ENCODE results near the gene TPO. TPM values are rescaled to one million over a fixed set of nuclear protein-coding genes. Genes with fewer than 3 reads are reported as not detected.
A peak's percentile ranks its signal among the peaks of the same experiment; 100 is the strongest.
"Not testable (repeated sequence)": the region's sequence is repeated elsewhere in the genome, so short reads cannot be mapped to it uniquely, and the experiment has no call there.

Gene TPO
- total and polyA plus RNA-seq, 11 donors = 3.0 to 13.8 (median 8.4) TPM

- 70 to 83% (median 76%) methylated on average over 7 to 8 of the region's 8 CpGs for WGBS, 4 donors
- no peaks in the 10 kb centered on the region for H3K36me3 ChIP-seq
- no peak overlapping the region for H3K4me3 ChIP-seq
- no peak overlapping the region for H3K27ac ChIP-seq
- peak in 1 of 5 donors; percentile 5 for DNase-seq
- no peak for ATAC-seq
- intact Hi-C loops (cut with DNase I) = no loop called here
- TF ChIP-seq, protein P1, sequence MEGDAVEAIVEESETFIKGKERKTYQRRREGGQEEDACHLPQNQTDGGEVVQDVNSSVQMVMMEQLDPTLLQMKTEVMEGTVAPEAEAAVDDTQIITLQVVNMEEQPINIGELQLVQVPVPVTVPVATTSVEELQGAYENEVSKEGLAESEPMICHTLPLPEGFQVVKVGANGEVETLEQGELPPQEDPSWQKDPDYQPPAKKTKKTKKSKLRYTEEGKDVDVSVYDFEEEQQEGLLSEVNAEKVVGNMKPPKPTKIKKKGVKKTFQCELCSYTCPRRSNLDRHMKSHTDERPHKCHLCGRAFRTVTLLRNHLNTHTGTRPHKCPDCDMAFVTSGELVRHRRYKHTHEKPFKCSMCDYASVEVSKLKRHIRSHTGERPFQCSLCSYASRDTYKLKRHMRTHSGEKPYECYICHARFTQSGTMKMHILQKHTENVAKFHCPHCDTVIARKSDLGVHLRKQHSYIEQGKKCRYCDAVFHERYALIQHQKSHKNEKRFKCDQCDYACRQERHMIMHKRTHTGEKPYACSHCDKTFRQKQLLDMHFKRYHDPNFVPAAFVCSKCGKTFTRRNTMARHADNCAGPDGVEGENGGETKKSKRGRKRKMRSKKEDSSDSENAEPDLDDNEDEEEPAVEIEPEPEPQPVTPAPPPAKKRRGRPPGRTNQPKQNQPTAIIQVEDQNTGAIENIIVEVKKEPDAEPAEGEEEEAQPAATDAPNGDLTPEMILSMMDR (IDR thresholded peaks at IDR 0.05) = no peak
- no peak for TF ChIP-seq POLR2A (IDR thresholded peaks at IDR 0.05)
- H3K9me3 ChIP-seq = no peaks in the 10 kb centered on the region
- peaks cover 0 to 12% (median 0%) of the 10 kb centered on the region in 9 donors for H3K27me3 ChIP-seq
- H3K4me1 ChIP-seq = peaks cover 0 to 15% (median 2%) of the 10 kb centered on the region in 12 donors
These were observed 101.8 kb downstream of the TPO start for GRCh38 chr2:1515073-1515430.

GRCh38 chr2:1515986-1516797 lies 102.9 kb downstream of the TPO start:
- intact Hi-C loops (cut with DNase I) = no loop called here
- Histone ChIP-seq H3K9me3 (no peaks in the 10 kb centered on the region), H3K4me3 (no peak overlapping the region), H3K36me3 (no peaks in the 10 kb centered on the region), H3K27ac (no peak overlapping the region), H3K27me3 (peaks cover 0 to 12% (median 0%) of the 10 kb centered on the region in 9 donors), H3K4me1 (peaks cover 0 to 9% (median 2%) of the 10 kb centered on the region in 12 donors)
- ATAC-seq = no peak
- no peak for TF ChIP-seq POLR2A (IDR thresholded peaks at IDR 0.05)
- TF ChIP-seq, protein P1 (IDR thresholded peaks at IDR 0.05) = no peak
- WGBS, 4 donors = 87 to 91% (median 89%) methylated on average over 23 of the region's 23 CpGs
- DNase-seq = peak in 1 of 5 donors; percentile 5

GRCh38 chr2:1516798-1517060 lies 103.5 kb downstream of the TPO start:
- no peak overlapping the region for H3K4me3 ChIP-seq
- peaks cover 0 to 12% (median 0%) of the 10 kb centered on the region in 9 donors for H3K27me3 ChIP-seq
- WGBS, 4 donors = 84 to 90% (median 85%) methylated on average over 7 of the region's 7 CpGs
- H3K9me3 ChIP-seq = no peaks in the 10 kb centered on the region
- no peak for TF ChIP-seq POLR2A (IDR thresholded peaks at IDR 0.05)
- TF ChIP-seq, protein P1 (IDR thresholded peaks at IDR 0.05) = no peak
- H3K4me1 ChIP-seq = peaks cover 0 to 9% (median 2%) of the 10 kb centered on the region in 12 donors
- DNase-seq (no peak), ATAC-seq (no peak)
- no peak overlapping the region for H3K27ac ChIP-seq
- H3K36me3 ChIP-seq = no peaks in the 10 kb centered on the region
- intact Hi-C loops (cut with DNase I) = no loop called here

- H3K9me3 ChIP-seq; H3K36me3 ChIP-seq; intact Hi-C loops (cut with DNase I); DNase-seq; ATAC-seq; H3K27me3 ChIP-seq; H3K27ac ChIP-seq; H3K4me1 ChIP-seq; H3K4me3 ChIP-seq: not testable (repeated sequence)
- WGBS, 4 donors = 72 to 81% (median 74%) methylated on average over 5 of the region's 5 CpGs
These were observed 104.0 kb downstream of the TPO start for GRCh38 chr2:1517291-1517690.

DNA sequence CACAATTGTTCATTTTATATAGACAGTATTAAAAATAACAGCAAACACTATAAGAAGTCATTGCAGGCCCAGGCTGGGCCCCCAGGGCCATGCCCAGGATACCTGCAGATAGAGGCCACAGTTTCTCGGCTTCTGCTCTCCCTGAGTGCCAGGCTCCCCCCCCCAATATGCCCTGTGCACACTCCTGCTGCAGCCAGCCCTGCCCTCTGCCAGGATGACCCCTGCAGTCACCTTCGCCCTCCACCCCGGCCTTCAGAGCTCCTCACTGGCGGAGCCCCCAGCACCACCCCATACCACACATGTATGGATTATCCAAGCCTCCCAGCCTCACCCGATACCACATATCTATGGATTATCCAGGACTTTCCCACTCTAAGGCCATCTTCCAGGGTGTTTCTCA lies 104.5 kb downstream of the TPO start:
- Histone ChIP-seq H3K36me3 (no peaks in the 10 kb centered on the region), H3K27me3 (peaks cover 0 to 5% (median 0%) of the 10 kb centered on the region in 9 donors), H3K27ac (peak overlapping the region in 5 of 12 donors; percentile 5 to 68 (median 44)), H3K4me3 (no peak overlapping the region), H3K4me1 (peaks cover 0 to 9% (median 2%) of the 10 kb centered on the region in 12 donors), H3K9me3 (no peaks in the 10 kb centered on the region)
- no peak for ATAC-seq
- no peak for TF ChIP-seq POLR2A (IDR thresholded peaks at IDR 0.05)
- TF ChIP-seq, protein P1 (IDR thresholded peaks at IDR 0.05) = no peak
- no peak for DNase-seq
- intact Hi-C loops (cut with DNase I) = no loop called here
- WGBS, 4 donors = 90 to 94% (median 92%) methylated on average over 5 of the region's 5 CpGs
